HG02852 (cell line): ENCODE results near the gene SPTBN5.

Experiments used
- ATAC-seq: cut with Tn5 transposase; IDR thresholded peaks from one replicate; pipeline ENCODE4 v1.9.1; 2021; ENCODE audit warnings: mild to moderate bottlenecking, moderate library complexity; ENCODE audit not compliant: unreplicated experiment

Gene SPTBN5

GRCh38 chr15:41885321-41885720 lies 8.5 kb downstream of the SPTBN5 start:
- ATAC-seq = no peak

GRCh38 chr15:41884458-41884857 lies 9.4 kb downstream of the SPTBN5 start:
- no peak for ATAC-seq

- no peak for ATAC-seq
These were observed 10.4 kb downstream of the SPTBN5 start for GRCh38 chr15:41883484-41883825.

- no peak for ATAC-seq
These were observed 11.0 kb downstream of the SPTBN5 start for GRCh38 chr15:41882689-41883483.

GRCh38 chr15:41881920-41882688 lies 11.7 kb downstream of the SPTBN5 start:
- no peak for ATAC-seq

- ATAC-seq = no peak
These were observed 12.3 kb downstream of the SPTBN5 start for GRCh38 chr15:41881550-41881919.

- ATAC-seq = no peak
These were observed 12.8 kb downstream of the SPTBN5 start for GRCh38 chr15:41881086-41881485.

GRCh38 chr15:41880156-41880877 lies 13.5 kb downstream of the SPTBN5 start:
- no peak for ATAC-seq

GRCh38 chr15:41879321-41879845 lies 14.5 kb downstream of the SPTBN5 start:
- ATAC-seq = no peak

- no peak for ATAC-seq
These were observed 15.5 kb downstream of the SPTBN5 start for GRCh38 chr15:41878355-41878699.

- no peak for ATAC-seq
These were observed 16.1 kb downstream of the SPTBN5 start for GRCh38 chr15:41877631-41878354.

- no peak for ATAC-seq
These were observed 17.2 kb downstream of the SPTBN5 start for GRCh38 chr15:41876689-41877088.

GRCh38 chr15:41876007-41876406 lies 17.8 kb downstream of the SPTBN5 start:
- no peak for ATAC-seq

GRCh38 chr15:41874736-41875135 lies 19.1 kb downstream of the SPTBN5 start:
- no peak for ATAC-seq

GRCh38 chr15:41873711-41874110 lies 20.1 kb downstream of the SPTBN5 start:
- no peak for ATAC-seq

- no peak for ATAC-seq
These were observed 21.6 kb downstream of the SPTBN5 start for GRCh38 chr15:41872166-41872747.

- no peak for ATAC-seq
These were observed 22.5 kb downstream of the SPTBN5 start for GRCh38 chr15:41871175-41871905.

GRCh38 chr15:41870689-41871081 lies 23.2 kb downstream of the SPTBN5 start:
- ATAC-seq = no peak

GRCh38 chr15:41869770-41870688 lies 23.8 kb downstream of the SPTBN5 start:
- ATAC-seq = no peak
